HG02588 (cell line): ENCODE data around the gene BTG1.
"Not testable (repeated sequence)": the region's sequence is repeated elsewhere in the genome, so short reads cannot be mapped to it uniquely, and the experiment has no call there.

Experiments used
- ATAC-seq: cut with Tn5 transposase; IDR thresholded peaks from one replicate; pipeline ENCODE4 v1.9.1; 2021; ENCODE audit warnings: mild to moderate bottlenecking, moderate library complexity; ENCODE audit not compliant: unreplicated experiment

The BTG1 gene

DNA sequence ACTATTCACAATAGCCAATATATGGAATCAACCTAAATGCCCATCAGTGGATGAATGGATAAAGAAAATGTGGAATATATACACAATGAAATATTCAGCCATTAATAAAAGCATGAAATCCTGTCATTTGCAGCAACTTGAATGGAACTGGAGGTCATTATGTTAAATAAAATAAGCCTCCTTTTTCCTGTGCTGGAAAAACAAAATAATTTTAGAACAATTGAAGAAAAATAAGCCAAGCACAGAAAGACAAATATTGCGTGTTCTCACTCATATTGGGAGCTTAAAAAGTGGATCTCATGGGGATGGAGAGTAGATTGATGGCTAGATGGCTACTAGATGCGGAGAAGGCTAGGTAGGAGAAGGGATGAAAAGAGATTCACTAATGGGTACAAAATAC is 6.3 kb upstream of the BTG1 start:
- no peak for ATAC-seq

DNA sequence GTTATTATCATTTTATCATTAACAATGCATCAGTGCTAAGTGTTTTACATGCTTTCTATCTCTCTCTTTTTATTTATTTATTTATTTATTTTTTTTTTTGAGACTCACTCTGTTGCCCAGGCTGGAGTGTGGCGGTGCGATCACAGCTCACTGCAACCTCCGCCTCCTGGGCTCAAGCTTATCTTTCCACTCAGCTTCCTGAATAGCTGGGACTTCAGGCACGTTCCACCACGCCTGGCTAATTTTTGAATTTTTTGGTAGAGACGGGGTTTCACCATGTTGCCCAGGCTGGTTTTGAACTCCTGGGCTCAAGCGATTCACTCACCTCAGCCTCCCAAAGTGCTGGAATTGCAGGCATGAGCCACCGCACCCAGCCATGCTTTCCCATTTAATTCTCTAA is 3.9 kb upstream of the BTG1 start:
- no peak for ATAC-seq

DNA sequence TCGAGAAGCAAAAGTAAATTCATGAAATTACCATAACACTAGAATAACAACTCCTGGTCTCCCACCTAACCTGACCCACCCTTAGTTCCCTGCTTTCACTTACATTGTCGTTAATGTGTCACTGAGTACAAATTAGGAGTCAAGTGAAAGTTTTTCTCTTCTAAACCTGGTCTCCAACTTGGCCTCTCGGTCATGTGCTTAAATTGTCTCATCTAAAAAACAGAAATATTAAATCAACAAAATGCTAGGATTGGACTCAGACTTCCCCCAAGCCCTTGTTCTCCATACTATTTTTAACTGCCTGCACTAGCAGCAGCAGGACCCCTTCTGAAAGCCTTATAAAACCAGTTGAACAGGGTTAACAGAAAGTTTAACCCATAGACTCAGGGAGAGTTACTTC is 1.8 kb upstream of the BTG1 start:
- no peak for ATAC-seq

- no peak for ATAC-seq
Observed at GRCh38 chr12:92146497-92147224, 1.0 kb upstream of the BTG1 start.

DNA sequence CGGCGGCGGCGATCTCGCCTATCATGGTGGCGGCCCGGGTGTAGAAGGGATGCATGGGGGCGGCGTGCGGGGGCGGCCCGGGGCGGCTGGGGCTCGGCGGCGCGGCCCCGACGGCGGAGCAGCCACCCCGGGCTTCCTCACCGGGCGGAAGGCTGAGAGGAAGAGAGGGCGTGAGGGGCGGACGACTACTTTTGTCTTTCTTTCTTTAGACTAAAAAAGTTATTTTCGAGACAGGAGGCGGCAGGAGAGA is 240 bp downstream of the BTG1 start:
- ATAC-seq: peak; percentile 3

DNA sequence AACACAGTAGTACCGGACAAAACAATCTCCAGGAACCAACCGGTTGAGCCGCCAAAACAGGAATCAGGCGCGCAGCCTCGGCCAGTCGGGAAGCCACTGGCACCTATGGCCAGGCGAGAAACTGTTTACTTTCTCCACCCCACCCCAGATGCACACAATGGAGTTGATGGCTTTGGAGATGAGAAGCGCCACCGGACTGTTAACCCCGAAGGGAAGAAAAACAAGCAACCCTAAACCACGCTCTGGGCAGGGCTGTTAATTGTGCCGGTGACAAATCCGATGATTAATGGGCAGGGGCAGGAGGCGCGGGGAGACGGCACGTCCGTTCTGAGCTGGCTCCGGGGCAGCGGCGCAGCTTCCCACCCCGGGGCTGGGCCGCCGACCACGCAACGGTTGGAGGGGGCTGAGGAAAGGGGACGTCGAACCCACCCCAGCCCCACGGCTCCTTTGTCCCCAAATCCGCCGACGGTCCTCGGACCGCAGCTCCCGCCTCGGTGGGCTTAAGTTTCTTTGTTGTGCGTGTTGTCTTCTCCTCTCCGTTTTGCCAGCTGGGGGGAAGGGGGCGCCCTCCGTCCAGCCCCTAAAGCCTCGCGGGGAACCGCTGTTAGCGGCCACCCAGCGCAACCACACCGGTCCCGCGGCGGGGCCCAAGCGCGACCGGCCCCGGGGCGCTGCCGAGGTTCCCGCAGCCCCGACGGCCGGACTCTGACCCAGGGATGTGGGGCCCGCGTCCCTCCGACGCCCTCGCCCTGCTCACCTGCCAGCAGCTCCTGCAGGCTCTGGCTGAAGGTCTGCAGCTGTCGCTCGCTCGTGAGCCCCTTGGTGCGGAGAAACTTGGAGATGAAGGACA is 790 bp downstream of the BTG1 start:
- ATAC-seq: no peak

GRCh38 chr12:92143686-92144630 is 1.7 kb downstream of the BTG1 start:
- ATAC-seq: peak; percentile 18

DNA sequence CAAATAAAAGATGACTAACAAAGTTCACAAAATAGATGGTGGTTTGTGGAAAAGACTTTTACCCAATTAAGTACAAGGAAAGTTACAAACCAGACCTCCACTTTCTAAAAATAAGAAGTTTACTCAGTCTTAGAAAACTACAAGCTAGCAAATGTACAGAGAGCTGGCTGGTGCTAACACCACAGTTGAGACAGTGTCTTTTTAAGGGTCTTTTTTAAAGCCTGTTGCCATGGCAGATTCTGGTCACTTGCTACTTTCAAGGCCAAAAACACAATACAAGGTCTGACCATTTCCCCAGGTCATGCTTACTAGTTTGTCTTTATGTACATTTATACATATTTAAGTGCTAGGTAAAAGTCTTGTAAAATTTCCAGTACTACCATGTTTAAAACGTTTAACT is 2.4 kb downstream of the BTG1 start:
- no peak for ATAC-seq

- no peak for ATAC-seq
Observed at GRCh38 chr12:92142251-92142926, 3.3 kb downstream of the BTG1 start.

GRCh38 chr12:92141591-92142121 is 4.0 kb downstream of the BTG1 start:
- no peak for ATAC-seq

DNA sequence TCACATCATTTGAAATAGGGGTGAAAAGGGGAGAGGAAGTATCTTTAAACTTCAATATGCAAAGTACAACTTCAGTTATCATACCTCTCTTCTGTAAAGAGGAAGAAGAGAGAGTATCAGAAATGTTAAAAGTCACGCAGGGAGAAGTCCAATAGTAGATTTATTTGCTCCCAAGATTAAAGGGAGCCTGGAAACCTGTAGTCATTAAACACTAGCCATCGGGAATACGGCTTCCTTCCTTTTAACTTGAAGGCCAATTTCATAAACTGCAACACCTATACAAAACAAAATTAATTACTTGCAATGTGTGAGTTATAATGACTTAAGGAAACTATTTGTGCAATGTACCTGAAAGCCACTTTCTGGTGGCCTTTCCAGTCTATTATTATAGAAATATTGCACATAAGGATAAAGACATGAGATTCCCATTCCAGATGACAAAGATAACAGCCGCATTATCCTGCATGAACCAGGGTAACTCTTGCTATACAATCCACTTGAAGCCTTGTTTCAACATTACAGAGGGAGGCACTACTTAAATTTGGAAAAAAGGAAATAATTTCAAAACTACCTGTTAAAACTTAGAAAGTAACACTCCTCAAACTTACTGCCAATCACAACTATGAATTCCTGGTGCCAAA is 4.6 kb downstream of the BTG1 start:
- no peak for ATAC-seq

- no peak for ATAC-seq
Observed at GRCh38 chr12:92140156-92140555, 5.5 kb downstream of the BTG1 start.

DNA sequence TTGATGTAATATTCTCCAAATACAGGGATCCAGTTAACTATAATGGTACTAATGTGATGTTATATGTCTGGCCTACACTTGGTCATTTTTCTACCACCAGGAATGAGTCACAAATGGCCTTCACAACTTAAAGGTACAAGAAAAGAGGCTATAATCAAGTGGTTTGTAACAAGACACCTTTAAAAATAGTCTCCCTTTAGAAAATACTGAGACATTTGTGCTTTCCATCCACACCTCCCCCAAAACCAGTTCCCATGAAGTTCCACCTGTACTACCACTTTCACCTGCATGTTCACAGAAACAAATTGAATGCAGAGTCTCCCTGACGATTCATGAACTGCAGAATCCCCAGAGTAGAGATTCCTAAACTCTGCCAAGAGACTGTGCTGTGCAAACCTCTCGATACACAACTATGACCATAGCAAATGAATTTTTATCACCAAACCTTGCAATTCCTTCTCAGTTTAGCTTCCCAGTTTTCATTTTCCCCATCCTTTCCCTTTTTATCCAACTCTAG is 6.0 kb downstream of the BTG1 start:
- ATAC-seq: no peak

DNA sequence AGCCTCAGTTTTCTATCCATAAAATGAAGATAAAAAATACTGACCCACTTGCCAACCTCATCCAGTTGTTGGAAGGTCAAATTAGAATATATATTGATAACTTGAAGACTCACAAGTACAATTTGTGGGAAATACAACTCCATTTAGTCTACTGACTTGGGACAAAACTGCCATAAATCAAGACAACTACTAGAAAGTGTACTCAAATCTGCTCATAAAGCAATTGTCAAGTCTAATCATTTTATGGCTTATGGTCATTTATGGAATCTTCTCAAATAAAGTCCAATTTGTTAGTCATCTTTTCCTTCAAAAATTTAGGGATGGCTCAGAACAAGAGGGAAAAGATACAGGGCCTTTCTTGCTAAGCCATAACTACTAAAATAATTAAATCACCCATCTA is 7.0 kb downstream of the BTG1 start:
- ATAC-seq: no peak

DNA sequence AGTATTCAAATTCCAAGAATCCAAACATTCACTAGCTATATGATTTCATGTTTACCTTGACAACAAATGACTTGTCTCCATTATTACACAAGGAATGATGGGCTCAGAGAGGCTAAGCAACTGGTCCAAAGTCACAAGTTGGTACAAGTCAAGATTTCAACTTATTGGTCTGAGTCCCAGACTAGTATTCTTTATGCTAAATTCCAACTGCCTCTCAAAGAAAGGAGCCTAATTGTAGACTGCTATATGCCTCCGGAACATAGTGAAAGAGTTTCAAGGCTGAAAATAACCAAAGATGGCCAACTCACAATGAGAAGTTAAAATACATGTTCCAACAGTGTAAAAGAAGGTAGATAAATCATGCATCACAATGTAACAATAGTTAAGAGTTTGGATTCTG is 7.5 kb downstream of the BTG1 start:
- no peak for ATAC-seq

DNA sequence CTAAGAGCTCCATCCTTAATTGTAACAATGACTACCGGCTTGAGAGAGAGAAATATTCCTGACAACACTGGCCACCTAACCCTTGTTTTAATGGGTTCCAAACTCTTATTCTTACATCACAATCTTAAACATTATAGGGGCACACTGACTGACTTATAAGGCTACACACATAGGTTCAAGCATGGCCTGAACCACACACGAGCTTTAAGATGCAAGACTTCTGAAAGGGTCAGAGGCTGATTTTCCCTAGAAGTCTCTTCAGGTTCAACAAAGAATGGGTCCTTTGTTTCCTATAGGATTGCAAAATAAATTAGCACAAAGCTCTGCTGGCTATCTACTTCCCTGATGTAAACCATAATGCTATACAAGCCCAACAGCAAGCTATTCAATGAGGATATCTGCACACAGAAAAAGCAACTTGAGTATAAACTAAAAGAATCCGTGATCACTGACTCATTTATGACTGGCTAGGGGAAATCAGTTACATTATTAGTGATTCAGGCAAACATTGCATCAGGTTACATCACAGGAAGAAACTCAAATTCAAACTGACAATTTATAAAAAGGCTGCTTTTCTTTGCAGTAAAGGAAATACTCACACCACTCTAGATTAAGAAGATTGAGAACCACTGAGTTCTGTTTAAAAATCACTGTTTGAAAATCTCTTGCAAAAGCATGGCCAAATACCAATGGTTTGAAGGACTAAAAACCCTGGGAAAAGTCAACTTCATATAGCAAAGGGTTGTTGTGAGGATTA is 8.5 kb downstream of the BTG1 start:
- ATAC-seq: no peak

GRCh38 chr12:92136026-92136730 is 9.5 kb downstream of the BTG1 start:
- no peak for ATAC-seq

DNA sequence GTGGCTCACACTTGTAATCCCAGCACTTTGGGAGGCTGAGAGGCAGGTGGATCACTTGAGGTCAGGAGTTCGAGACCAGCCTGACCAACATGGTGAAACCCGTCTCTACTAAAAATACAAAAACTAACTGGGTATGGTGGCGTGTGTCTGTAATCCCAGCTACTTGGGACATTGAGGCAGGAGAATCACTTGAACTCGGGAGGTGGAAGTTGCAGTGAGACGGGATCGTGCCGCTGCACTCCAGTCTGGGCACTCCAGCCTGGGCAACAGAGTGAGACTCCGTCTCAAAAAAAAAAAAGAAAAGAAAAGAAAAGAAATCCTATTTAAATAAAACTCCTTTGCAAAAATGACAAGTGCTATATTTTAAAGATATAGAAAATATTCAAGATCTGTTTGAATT is 10.1 kb downstream of the BTG1 start:
- not testable (repeated sequence) for ATAC-seq
